ENCODE results near the gene HOMER3. TPM values are rescaled to one million over a fixed set of nuclear protein-coding genes. Genes with fewer than 3 reads are reported as not detected.
"Not testable (repeated sequence)": the region's sequence is repeated elsewhere in the genome, so short reads cannot be mapped to it uniquely, and the experiment has no call there.

The HOMER3 gene
- total and polyA plus RNA-seq, 2 experiments from 2014 or later, result 64.6 to 107 TPM

GRCh38 chr19:18919086-18919899 lies 21.7 kb downstream of the HOMER3 start, which contains the start of the genes COPE and DDX49:
TSS of gene COPE (minus strand) at chr19:18919387. CDS start at chr19:18919348, 39 bp downstream.
TSS of gene DDX49 (plus strand) at chr19:18919715. CDS start at chr19:18919742, 27 bp downstream.
- in situ Hi-C loops (cut with MboI), result no loop called here
- H3K27ac ChIP-seq, result peak within 1 kb of the TSS; percentile 94
- peak; percentile 100 for DNase-seq
- H3K36me3 ChIP-seq (ENCODE audit: low read depth), result no peaks in the 10 kb centered on the region; the same call in 1 of the 2 replicates
- peaks cover 70% of the 10 kb centered on the region for H3K79me2 ChIP-seq (ENCODE audit: insufficient read depth)
- H3K4me1 ChIP-seq (ENCODE audit: insufficient read depth), result peaks cover 22% of the 10 kb centered on the region
- peak within 1 kb of the TSS; percentile 64 for H2AFZ ChIP-seq
- H3K4me2 ChIP-seq (ENCODE audit: unreplicated experiment), result peak within 1 kb of the TSS; percentile 95
- H3F3A ChIP-seq (ENCODE audit: insufficient read depth), result peaks cover 10% of the 10 kb centered on the region
- H3K4me3 ChIP-seq, result peak within 1 kb of the TSS; percentile 98
- TF ChIP-seq EZH2 (IDR thresholded peaks at IDR 0.05; ENCODE audit: insufficient read depth, poor library complexity, severe bottlenecking), result no peak
- TF ChIP-seq EZH2phosphoT487 (IDR thresholded peaks at IDR 0.05; ENCODE audit: insufficient read depth, low read depth), result no peak
- 1% methylated on average over 65 to 69 of the region's 72 CpGs for WGBS, 2 experiments (ENCODE audit: low coverage in 1 of 2, low lambda C conversion rate in 2 of 2, missing lambda C conversion rate in 2 of 2)
- no peaks in the 10 kb centered on the region for H3K9me2 ChIP-seq (ENCODE audit: insufficient read depth)
- H3K9me3 ChIP-seq (ENCODE audit: low read depth), result no peaks in the 10 kb centered on the region
- peak within 1 kb of the TSS; percentile 97 for H3K9ac ChIP-seq
- no peaks in the 10 kb centered on the region for H3K27me3 ChIP-seq (replicated peaks; ENCODE audit: insufficient read depth)
- H4K20me1 ChIP-seq (ENCODE audit: insufficient read depth), result no peaks in the 10 kb centered on the region

GRCh38 chr19:18917593-18917992 lies 23.4 kb downstream of the HOMER3 start:
- Histone ChIP-seq H3K4me2 (ENCODE audit: unreplicated experiment) (peak overlapping the region; percentile 89), H3K27ac (peak overlapping the region; percentile 94; the same call in 1 of the 2 replicates), H3K4me1 (ENCODE audit: insufficient read depth) (peaks cover 22% of the 10 kb centered on the region), H3K79me2 (ENCODE audit: insufficient read depth) (peaks cover 87% of the 10 kb centered on the region), H3K9ac (peak overlapping the region; percentile 94; the same call in 1 of the 2 replicates), H3K4me3 (peak overlapping the region; percentile 86)
- DNase-seq; H3F3A ChIP-seq (ENCODE audit: insufficient read depth); in situ Hi-C loops (cut with MboI); H3K9me3 ChIP-seq (ENCODE audit: low read depth); H3K27me3 ChIP-seq (replicated peaks; ENCODE audit: insufficient read depth); H3K36me3 ChIP-seq (ENCODE audit: low read depth); H2AFZ ChIP-seq; H4K20me1 ChIP-seq (ENCODE audit: insufficient read depth); H3K9me2 ChIP-seq (ENCODE audit: insufficient read depth): not testable (repeated sequence)
- 87 to 91% methylated on average over 9 of the region's 9 CpGs for WGBS, 2 experiments (ENCODE audit: low coverage in 1 of 2, low lambda C conversion rate in 2 of 2, missing lambda C conversion rate in 2 of 2)

GRCh38 chr19:18915639-18916038 lies 25.4 kb downstream of the HOMER3 start:
- WGBS, 2 experiments (ENCODE audit: low coverage in 1 of 2, low lambda C conversion rate in 2 of 2, missing lambda C conversion rate in 2 of 2), result 52 to 62% methylated on average over 5 of the region's 5 CpGs
- H3K4me1 ChIP-seq (ENCODE audit: insufficient read depth), result peaks cover 16% of the 10 kb centered on the region
- DNase-seq, result peak; percentile 62
- TF ChIP-seq EZH2phosphoT487 (IDR thresholded peaks at IDR 0.05; ENCODE audit: insufficient read depth, low read depth) (no peak), EZH2 (IDR thresholded peaks at IDR 0.05; ENCODE audit: insufficient read depth, poor library complexity, severe bottlenecking) (no peak)
- peaks cover 85% of the 10 kb centered on the region for H3K79me2 ChIP-seq (ENCODE audit: insufficient read depth)
- H3F3A ChIP-seq (ENCODE audit: insufficient read depth), result peaks cover 10% of the 10 kb centered on the region; the same call in 1 of the 2 replicates
- no peak overlapping the region for H3K4me2 ChIP-seq (ENCODE audit: unreplicated experiment)
- no peaks in the 10 kb centered on the region for H4K20me1 ChIP-seq (ENCODE audit: insufficient read depth)
- H3K9ac ChIP-seq, result no peak overlapping the region
- H3K4me3 ChIP-seq, result no peak overlapping the region
- in situ Hi-C loops (cut with MboI), result no loop called here
- no peaks in the 10 kb centered on the region for H3K27me3 ChIP-seq (replicated peaks; ENCODE audit: insufficient read depth)
- no peak overlapping the region for H2AFZ ChIP-seq
- H3K36me3 ChIP-seq (ENCODE audit: low read depth), result no peaks in the 10 kb centered on the region
- H3K9me3 ChIP-seq (ENCODE audit: low read depth), result no peaks in the 10 kb centered on the region
- no peaks in the 10 kb centered on the region for H3K9me2 ChIP-seq (ENCODE audit: insufficient read depth)
- H3K27ac ChIP-seq, result no peak overlapping the region

- peaks cover 86% of the 10 kb centered on the region for H3K79me2 ChIP-seq (ENCODE audit: insufficient read depth)
- 84 to 94% methylated on average over 5 of the region's 5 CpGs for WGBS, 2 experiments (ENCODE audit: low coverage in 1 of 2, low lambda C conversion rate in 2 of 2, missing lambda C conversion rate in 2 of 2)
- no peak for DNase-seq
Observed at GRCh38 chr19:18913466-18913865, 27.6 kb downstream of the HOMER3 start.

More at GRCh38 chr19:18913466-18913865, 27.6 kb downstream of the HOMER3 start:
- Histone ChIP-seq H3K36me3 (ENCODE audit: low read depth) (no peaks in the 10 kb centered on the region), H2AFZ (no peak overlapping the region), H3F3A (ENCODE audit: insufficient read depth) (peaks cover 6% of the 10 kb centered on the region; the same call in 1 of the 2 replicates), H3K4me1 (ENCODE audit: insufficient read depth) (peaks cover 11% of the 10 kb centered on the region), H3K4me3 (no peak overlapping the region), H4K20me1 (ENCODE audit: insufficient read depth) (no peaks in the 10 kb centered on the region), H3K9me3 (ENCODE audit: low read depth) (no peaks in the 10 kb centered on the region), H3K9ac (no peak overlapping the region), H3K4me2 (ENCODE audit: unreplicated experiment) (no peak overlapping the region), H3K27me3 (replicated peaks; ENCODE audit: insufficient read depth) (no peaks in the 10 kb centered on the region), H3K27ac (no peak overlapping the region), H3K9me2 (ENCODE audit: insufficient read depth) (no peaks in the 10 kb centered on the region)
- TF ChIP-seq EZH2 (IDR thresholded peaks at IDR 0.05; ENCODE audit: insufficient read depth, poor library complexity, severe bottlenecking) (no peak), EZH2phosphoT487 (IDR thresholded peaks at IDR 0.05; ENCODE audit: insufficient read depth, low read depth) (no peak)
- in situ Hi-C loops (cut with MboI), result no loop called here
